GM12872 (cell line): Measurements from ENCODE around the gene FAM131C.

Experiments used
- CTCF ChIP-seq: IDR thresholded peaks from 3 replicates; pipeline ENCODE4 v1.5.1; 2011; ENCODE audit warnings: low read depth, mild to moderate bottlenecking, low read length, moderate library complexity; ENCODE audit not compliant: insufficient read depth

Gene FAM131C

GRCh38 chr1:16111771-16112595 lies 38.5 kb upstream of the FAM131C start:
- no peak for TF ChIP-seq CTCF

- no peak for TF ChIP-seq CTCF
These were observed 37.4 kb upstream of the FAM131C start for GRCh38 chr1:16110884-16111283.

GRCh38 chr1:16110456-16110855 lies 37.0 kb upstream of the FAM131C start:
- TF ChIP-seq CTCF: no peak

GRCh38 chr1:16109571-16109970 lies 36.1 kb upstream of the FAM131C start:
- TF ChIP-seq CTCF: no peak

- TF ChIP-seq CTCF: no peak
These were observed 28.2 kb upstream of the FAM131C start for GRCh38 chr1:16101623-16102022.

GRCh38 chr1:16099412-16099811 lies 26.0 kb upstream of the FAM131C start:
- no peak for TF ChIP-seq CTCF

- TF ChIP-seq CTCF: no peak
These were observed 22.0 kb upstream of the FAM131C start for GRCh38 chr1:16095447-16095846.
